ENCODE measurements around the gene WDR75.

The WDR75 gene

DNA sequence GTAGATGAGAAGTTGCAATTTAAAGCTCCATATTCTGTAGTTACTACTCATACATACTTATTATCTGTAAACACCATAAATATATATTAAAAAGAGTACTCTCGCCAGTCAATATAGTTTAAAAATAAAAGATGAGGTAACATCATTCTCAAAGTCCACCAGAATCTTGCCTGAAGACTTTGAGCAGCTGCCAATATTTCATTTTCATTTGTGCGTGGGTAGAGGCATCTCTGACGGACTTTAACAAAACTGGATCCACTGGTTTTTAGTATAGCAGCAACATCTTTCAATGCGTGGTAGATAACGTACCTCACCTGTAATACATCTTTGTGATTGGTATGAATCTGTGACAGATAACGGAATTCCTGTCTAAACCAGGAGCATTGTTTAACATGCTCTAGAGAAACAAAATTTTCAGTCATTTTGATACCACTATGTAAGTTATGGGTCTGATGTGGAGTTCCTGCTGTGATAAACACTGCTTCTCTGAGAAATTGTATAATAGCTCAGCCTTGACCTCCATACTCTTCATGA is 45.0 kb downstream of the WDR75 start:
- ATAC-seq (ENCODE audit: insufficient read depth, low read depth) (no peak), DNase-seq (no peak)
- TF ChIP-seq, protein P1, sequence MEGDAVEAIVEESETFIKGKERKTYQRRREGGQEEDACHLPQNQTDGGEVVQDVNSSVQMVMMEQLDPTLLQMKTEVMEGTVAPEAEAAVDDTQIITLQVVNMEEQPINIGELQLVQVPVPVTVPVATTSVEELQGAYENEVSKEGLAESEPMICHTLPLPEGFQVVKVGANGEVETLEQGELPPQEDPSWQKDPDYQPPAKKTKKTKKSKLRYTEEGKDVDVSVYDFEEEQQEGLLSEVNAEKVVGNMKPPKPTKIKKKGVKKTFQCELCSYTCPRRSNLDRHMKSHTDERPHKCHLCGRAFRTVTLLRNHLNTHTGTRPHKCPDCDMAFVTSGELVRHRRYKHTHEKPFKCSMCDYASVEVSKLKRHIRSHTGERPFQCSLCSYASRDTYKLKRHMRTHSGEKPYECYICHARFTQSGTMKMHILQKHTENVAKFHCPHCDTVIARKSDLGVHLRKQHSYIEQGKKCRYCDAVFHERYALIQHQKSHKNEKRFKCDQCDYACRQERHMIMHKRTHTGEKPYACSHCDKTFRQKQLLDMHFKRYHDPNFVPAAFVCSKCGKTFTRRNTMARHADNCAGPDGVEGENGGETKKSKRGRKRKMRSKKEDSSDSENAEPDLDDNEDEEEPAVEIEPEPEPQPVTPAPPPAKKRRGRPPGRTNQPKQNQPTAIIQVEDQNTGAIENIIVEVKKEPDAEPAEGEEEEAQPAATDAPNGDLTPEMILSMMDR (IDR thresholded peaks at IDR 0.05; ENCODE audit: borderline replicate concordance, extremely low read depth, low read length, poor library complexity, severe bottlenecking), result no peak
- Histone ChIP-seq H3K79me2 (ENCODE audit: insufficient read depth, low read length) (no peaks in the 10 kb centered on the region), H3K36me3 (ENCODE audit: insufficient read depth, low read length) (no peaks in the 10 kb centered on the region), H3K4me3 (ENCODE audit: low read depth in 1 of 2, low read length in 2 of 2) (no peak overlapping the region), H3K4me2 (ENCODE audit: insufficient read depth, low read length) (no peak overlapping the region), H3K4me1 (ENCODE audit: insufficient read depth, low read length) (no peaks in the 10 kb centered on the region), H4K20me1 (ENCODE audit: insufficient read depth, low read length) (no peaks in the 10 kb centered on the region), H3K9ac (ENCODE audit: low read depth, low read length) (no peak overlapping the region), H3K27me3 (ENCODE audit: insufficient read depth, low read length, poor library complexity) (no peaks in the 10 kb centered on the region), H3K9me3 (ENCODE audit: insufficient read depth, low read length, severe bottlenecking) (no peaks in the 10 kb centered on the region), H3K27ac (ENCODE audit: low read length) (no peak overlapping the region), H2AFZ (ENCODE audit: low read depth, low read length) (no peak overlapping the region)

GRCh38 chr2:189487283-189488007 is 46.2 kb downstream of the WDR75 start:
- no peak for DNase-seq

GRCh38 chr2:189488008-189488310 is 46.7 kb downstream of the WDR75 start:
- H3K36me3 ChIP-seq (ENCODE audit: insufficient read depth, low read length), result no peaks in the 10 kb centered on the region
- no peaks in the 10 kb centered on the region for H3K4me1 ChIP-seq (ENCODE audit: insufficient read depth, low read length)
- ATAC-seq (ENCODE audit: insufficient read depth, low read depth) (no peak), DNase-seq (no peak)
- H3K4me3 ChIP-seq (ENCODE audit: low read depth in 1 of 2, low read length in 2 of 2), result no peak overlapping the region
- H4K20me1 ChIP-seq (ENCODE audit: insufficient read depth, low read length), result no peaks in the 10 kb centered on the region
- no peaks in the 10 kb centered on the region for H3K9me3 ChIP-seq (ENCODE audit: insufficient read depth, low read length, severe bottlenecking)
- H3K27ac ChIP-seq (ENCODE audit: low read length), result no peak overlapping the region
- H3K27me3 ChIP-seq (ENCODE audit: insufficient read depth, low read length, poor library complexity), result no peaks in the 10 kb centered on the region
- H2AFZ ChIP-seq (ENCODE audit: low read depth, low read length), result no peak overlapping the region
- no peak overlapping the region for H3K9ac ChIP-seq (ENCODE audit: low read depth, low read length)
- no peak overlapping the region for H3K4me2 ChIP-seq (ENCODE audit: insufficient read depth, low read length)
- no peaks in the 10 kb centered on the region for H3K79me2 ChIP-seq (ENCODE audit: insufficient read depth, low read length)
- TF ChIP-seq, protein P1 (IDR thresholded peaks at IDR 0.05; ENCODE audit: borderline replicate concordance, extremely low read depth, low read length, poor library complexity, severe bottlenecking), result no peak
- no peak for TF ChIP-seq EZH2 (IDR thresholded peaks at IDR 0.05; ENCODE audit: borderline replicate concordance, low read depth, low read length, severe bottlenecking)

More at GRCh38 chr2:189487283-189488007, 46.2 kb downstream of the WDR75 start:
- H3K4me1 ChIP-seq (ENCODE audit: insufficient read depth, low read length), result no peaks in the 10 kb centered on the region
- H3K9me3 ChIP-seq (ENCODE audit: insufficient read depth, low read length, severe bottlenecking), result no peaks in the 10 kb centered on the region
- no peak overlapping the region for H2AFZ ChIP-seq (ENCODE audit: low read depth, low read length)
- H3K4me2 ChIP-seq (ENCODE audit: insufficient read depth, low read length), result no peak overlapping the region
- H3K27ac ChIP-seq (ENCODE audit: low read length), result no peak overlapping the region
- H3K4me3 ChIP-seq (ENCODE audit: low read depth in 1 of 2, low read length in 2 of 2), result no peak overlapping the region
- no peaks in the 10 kb centered on the region for H3K79me2 ChIP-seq (ENCODE audit: insufficient read depth, low read length)
- TF ChIP-seq EZH2 (IDR thresholded peaks at IDR 0.05; ENCODE audit: borderline replicate concordance, low read depth, low read length, severe bottlenecking), result no peak
- TF ChIP-seq, protein P1 (IDR thresholded peaks at IDR 0.05; ENCODE audit: borderline replicate concordance, extremely low read depth, low read length, poor library complexity, severe bottlenecking), result no peak
- ATAC-seq (ENCODE audit: insufficient read depth, low read depth), result no peak
- H3K9ac ChIP-seq (ENCODE audit: low read depth, low read length), result no peak overlapping the region
- no peaks in the 10 kb centered on the region for H4K20me1 ChIP-seq (ENCODE audit: insufficient read depth, low read length)
- no peaks in the 10 kb centered on the region for H3K27me3 ChIP-seq (ENCODE audit: insufficient read depth, low read length, poor library complexity)
- no peaks in the 10 kb centered on the region for H3K36me3 ChIP-seq (ENCODE audit: insufficient read depth, low read length)
